HTR-8/SVneo (cell line): ENCODE data around the gene RSPO3.
"Not testable (repeated sequence)": the region's sequence is repeated elsewhere in the genome, so short reads cannot be mapped to it uniquely, and the experiment has no call there.

Experiments used
- DNase-seq: peaks from one replicate; pipeline ENCODE4 v3.0.0; 2011; ENCODE audit warnings: low spot score, mixed read lengths; ENCODE audit not compliant: insufficient read length
- FAIRE-seq: peaks from 2 replicates; lab custom pipeline; 2011; peaks lifted over from hg19 to GRCh38; lab: Jason Lieb, UNC

RSPO3 gene, protein sequence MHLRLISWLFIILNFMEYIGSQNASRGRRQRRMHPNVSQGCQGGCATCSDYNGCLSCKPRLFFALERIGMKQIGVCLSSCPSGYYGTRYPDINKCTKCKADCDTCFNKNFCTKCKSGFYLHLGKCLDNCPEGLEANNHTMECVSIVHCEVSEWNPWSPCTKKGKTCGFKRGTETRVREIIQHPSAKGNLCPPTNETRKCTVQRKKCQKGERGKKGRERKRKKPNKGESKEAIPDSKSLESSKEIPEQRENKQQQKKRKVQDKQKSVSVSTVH

GRCh38 chr6:127118298-127119101, at the start of gene RSPO3:
RSPO3 (plus strand) TSS chr6:127118671; CDS start chr6:127119193, 522 bp downstream.
- FAIRE-seq (no peak), DNase-seq (no peak)

DNA sequence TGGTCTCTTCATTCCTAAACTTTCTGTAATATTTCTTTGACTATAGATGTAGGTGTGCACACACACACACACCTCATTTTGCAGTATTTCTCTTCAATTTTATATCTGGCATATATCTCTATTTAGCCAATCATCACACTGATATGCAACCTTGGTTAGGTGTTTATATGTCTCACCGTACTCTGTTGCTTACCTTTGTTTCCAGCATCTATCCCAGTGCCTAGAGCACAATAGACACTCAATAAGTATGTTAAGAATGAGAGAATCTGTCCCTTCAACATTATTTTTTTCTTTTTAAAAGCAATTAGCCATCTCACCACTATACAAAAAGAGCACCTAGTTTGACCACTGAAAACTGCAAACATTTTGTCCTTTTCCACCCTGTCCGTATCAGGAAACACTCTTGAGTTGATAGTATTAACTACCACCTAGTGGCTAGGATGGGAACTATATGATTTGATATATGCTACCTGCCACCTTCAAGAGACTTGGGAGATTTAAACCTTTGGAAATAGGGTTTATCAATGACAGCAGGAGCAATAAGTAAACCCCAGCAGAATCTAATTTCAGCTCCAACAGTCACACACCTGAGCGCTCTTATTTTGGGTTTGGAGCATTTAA, 48.7 kb upstream of the RSPO3 start:
- DNase-seq (no peak), FAIRE-seq (no peak)

DNA sequence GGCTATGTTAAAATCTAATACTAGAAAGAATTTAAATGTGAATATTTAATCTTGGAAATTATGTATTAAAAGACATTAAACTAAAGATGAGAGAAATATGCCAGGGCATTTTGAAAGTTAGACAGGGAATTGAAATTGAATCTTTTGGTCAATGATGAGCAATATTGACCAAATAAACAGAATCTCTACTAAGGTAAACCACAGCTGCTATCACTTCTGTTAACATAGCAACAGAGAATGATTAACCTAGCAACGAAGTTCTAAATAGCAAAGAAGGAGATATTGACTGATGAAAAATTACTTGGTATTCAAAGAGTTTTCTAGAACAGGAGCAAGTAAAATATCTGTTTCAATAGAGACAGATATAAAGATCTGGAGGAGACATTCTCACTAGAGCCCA, 45.2 kb upstream of the RSPO3 start:
- no peak for FAIRE-seq

DNA sequence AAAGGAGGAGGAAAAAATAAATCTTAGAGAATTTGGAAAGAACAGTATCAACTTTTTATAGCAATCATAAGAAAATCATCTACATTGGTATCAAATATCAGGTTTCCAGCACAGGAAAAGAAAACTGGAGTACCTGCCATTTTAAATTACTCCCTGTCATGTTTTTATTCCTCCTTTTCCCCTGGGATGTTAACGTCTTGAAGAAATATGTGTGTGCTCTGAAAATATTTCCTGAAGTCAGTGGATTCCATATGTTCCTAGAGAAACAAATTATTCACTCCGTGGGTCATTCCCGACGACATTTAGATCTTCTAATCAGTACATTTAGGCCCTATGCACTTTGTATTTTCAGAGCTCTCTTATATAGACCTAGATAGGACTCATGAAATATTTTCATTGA, 42.0 kb upstream of the RSPO3 start:
- no peak for DNase-seq
- no peak for FAIRE-seq

More for the DNA sequence above, 45.2 kb upstream of the RSPO3 start:
- DNase-seq, result no peak

DNA sequence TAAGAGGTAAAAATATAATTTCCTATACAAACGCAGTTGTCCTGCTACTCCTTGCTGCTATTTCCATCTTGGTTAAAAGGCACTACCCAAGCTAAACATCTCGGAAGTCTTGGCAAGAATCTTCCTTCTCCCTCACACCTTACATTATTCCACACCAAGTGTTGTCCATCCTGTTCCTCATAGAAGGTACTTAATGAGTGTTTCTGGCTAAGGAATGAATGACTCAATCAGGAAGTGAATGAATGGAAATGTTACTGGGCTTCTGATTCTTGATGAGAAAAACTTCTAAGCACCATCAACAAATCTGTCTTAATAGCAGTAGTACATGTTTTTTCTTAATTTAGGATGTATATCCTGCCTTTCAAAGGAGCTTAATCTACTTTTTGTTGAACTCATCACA, 40.6 kb upstream of the RSPO3 start:
- FAIRE-seq, result no peak
- DNase-seq, result no peak

DNA sequence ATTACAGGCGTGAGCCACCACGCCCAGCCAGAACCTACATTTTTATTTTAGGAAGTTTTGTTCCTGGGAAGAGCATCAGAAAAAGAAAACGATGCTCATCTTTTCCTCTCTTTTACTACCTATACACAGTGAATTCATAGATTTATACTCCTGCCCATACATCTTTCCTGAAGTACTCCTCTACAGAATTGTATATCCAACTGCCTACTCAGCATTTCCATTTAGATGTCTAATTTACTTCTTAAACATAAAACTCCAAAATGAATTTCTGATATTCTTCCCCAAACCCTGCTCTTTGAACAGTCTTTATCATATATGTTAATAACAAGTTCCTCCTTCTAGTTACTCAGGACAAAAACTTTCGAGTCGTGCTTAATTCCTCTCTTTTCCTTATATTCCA, 39.8 kb upstream of the RSPO3 start:
- DNase-seq (no peak), FAIRE-seq (no peak)

GRCh38 chr6:127079681-127080080, 38.8 kb upstream of the RSPO3 start:
- DNase-seq (no peak), FAIRE-seq (no peak)

- DNase-seq, result no peak
- FAIRE-seq, result no peak
These were observed 38.4 kb upstream of the RSPO3 start for GRCh38 chr6:127080081-127080480.

DNA sequence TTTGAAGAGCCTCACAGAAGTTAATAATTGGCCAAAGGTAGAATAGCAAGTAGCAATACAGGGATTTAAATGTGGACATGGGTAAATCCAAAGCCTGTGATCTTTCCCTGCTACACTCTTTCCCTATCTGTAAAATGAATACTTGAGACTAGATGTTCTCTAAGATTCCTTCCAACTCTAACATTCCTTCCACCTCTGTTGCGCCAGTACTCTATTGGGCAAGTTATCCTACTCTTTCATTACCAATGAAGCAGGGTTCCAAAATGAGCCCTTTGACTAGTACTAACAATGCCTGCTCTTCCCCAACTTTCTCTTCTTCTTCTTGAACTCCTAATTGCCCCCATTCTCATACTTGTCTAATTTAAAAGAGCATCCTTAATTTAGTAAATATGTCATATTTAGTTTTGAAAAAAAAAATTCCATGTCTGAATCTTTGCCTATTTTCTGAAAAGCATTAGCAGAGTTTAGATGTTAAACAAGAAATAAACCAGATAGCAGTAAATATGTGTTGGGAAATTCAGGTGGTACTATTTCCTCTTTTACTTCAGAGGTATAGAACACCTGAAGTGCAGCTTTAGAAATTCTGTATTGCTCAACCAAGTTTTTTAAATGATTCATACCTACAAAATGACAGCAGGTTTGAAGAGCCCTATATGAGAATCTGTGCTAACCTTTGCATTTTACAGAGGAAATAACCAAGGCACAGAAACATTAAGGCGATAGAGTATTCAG, 35.1 kb upstream of the RSPO3 start:
- FAIRE-seq (no peak), DNase-seq (no peak)

GRCh38 chr6:127083963-127084310, 34.5 kb upstream of the RSPO3 start:
- FAIRE-seq (no peak), DNase-seq (no peak)

DNA sequence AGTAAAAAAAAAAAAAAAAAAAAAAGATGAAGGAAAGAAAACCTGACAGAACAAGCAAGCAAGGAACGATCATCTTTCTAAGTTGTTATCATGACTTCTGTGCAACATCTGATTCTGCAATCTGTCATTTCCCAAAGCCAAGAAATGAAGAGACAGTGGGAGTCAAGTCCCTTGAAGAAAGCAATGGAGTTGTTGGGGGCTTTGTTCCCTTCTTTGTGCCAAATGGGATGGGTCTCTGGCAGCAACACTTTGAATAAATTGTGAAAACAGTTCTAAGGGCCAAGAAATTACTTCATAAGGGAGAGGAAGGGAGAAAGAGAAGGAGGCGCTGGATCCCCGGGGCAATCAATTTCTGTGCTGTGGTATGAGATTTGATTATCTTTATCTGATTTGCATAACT, 33.3 kb upstream of the RSPO3 start:
- DNase-seq (no peak), FAIRE-seq (no peak)

DNA sequence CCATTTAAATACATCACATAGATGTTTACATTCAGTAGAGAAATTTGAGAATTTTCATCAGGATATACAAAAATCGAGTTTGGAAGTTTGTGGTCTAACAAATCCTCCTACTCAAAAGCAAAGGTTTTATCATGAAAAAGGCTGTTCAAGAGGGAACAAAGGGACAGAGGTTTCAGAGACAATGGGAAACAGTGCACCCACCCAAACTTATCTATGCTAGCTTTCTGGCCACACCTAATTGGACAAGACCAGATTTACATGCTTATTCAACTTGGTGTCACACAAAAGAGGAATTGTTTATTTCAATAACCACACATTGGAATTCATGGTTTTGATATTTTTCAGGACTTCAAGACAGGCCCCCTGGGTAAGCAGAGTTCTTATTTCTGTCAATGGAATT, 28.4 kb upstream of the RSPO3 start:
- FAIRE-seq (no peak), DNase-seq (no peak)

DNA sequence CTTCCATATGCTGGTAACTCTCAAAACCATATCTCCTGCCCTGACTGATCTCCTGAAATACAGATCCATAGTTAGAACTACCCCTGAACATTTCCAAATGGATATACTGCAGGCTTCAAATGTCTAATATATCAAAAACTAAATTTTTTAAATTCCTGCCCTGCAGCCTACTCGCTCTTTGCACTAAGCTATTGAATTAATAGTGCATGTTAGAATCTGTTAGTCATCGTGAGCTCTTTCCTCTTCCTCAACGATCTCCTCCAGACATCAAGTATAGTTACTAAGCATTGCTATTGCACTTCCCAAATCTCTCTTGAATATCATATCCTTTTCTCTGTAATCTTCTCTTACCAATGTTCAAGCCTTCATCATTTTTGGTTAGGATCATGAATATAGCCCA, 26.0 kb upstream of the RSPO3 start:
- FAIRE-seq (no peak), DNase-seq (no peak)

GRCh38 chr6:127094791-127095190, 23.7 kb upstream of the RSPO3 start:
- no peak for FAIRE-seq
- DNase-seq, result no peak

- no peak for DNase-seq
- FAIRE-seq, result no peak
These were observed 22.3 kb upstream of the RSPO3 start for GRCh38 chr6:127096167-127096566.

GRCh38 chr6:127097442-127097841, 21.0 kb upstream of the RSPO3 start:
- FAIRE-seq, DNase-seq: not testable (repeated sequence)

DNA sequence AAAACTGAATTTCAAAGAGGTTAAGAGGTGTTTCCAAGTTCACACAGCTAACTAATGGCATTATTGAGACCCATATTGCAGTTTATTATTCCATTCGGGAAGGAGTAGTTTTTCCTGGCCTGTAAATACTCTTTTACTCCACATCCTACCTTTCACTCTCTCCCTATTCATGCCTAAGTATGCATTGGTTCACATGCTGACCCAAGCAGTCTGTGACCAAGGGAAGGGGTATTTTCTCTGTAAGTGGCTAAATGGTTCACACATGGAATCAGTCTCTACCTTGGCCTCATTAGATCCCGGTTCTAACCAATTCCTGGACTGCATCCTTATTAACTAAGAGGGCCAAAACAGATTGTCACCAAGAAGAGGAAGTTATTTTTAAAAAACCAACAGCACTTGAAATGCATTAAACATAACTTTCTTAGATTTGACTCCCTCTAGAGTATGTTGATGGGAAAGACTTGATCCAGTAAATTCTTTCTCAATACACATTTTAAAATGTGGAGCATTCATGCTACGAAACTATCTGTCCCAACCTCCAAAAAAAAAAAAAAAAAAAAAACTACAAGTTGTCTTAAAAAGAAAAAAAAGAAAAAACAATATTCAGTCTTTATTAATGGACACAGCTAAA, 17.8 kb upstream of the RSPO3 start:
- no peak for DNase-seq
- FAIRE-seq, result no peak

DNA sequence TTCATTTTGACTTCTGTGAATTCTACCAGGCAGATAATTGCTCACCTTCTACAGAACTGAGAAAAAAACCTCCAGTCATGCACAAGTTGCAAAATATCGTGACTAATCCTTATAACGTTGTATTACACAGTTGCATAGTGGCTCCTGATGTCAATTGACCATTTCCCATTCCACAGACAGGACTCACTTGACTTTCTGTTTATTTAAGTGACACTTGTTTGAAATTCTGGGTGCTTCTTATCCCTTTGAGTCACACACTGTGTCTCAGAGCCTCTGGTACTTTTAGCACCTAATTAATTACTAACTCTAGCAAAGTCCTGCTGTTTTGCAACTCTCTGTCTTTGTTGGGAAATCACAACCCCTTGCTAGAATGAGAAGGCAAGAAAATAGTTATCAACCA, 16.2 kb upstream of the RSPO3 start:
- no peak for DNase-seq
- FAIRE-seq, result no peak

DNA sequence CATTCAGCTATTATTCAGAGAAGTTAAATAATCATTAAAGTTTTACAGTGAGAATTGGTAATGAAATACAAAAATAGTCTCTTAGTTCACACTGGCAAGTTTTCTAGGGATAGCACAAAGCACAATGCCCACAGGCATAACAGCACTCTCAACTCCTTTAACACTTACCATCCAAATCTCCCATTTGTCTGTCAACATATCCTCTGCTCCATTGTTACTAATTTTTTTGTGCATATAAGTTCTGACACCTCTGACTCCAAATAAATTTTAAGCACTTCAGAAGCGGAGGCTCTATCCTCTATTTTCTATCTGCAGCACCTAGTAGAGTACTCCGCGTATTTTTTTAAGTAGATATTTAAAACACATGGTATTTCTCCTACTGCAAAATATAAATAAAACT, 15.6 kb upstream of the RSPO3 start:
- DNase-seq (no peak), FAIRE-seq (no peak)

DNA sequence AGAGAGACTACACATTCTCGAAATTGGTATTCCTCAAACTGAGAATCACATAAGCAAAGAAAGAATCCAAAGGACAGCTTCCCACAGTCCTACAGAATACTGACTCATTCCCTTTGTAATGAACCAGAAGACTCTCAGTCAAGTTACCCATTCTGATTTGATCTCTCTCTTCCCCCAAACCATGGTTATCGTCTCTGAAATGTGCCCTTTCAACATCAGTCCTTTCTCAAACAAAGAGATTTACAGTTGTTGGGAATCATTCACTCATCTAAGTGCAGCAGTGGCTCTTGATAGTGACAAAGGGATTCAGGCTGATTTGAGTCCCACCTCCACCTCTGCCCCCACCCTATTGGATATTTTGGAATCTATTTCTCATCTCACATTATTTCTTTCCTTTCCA, 15.0 kb upstream of the RSPO3 start:
- DNase-seq, result no peak
- FAIRE-seq, result no peak
